GM12878 (cell line): ENCODE results near the gene PSIP1. TPM values are rescaled to one million over a fixed set of nuclear protein-coding genes. Genes with fewer than 3 reads are reported as not detected.
A peak's percentile ranks its signal among the peaks of the same experiment; 100 is the strongest.

Source experiments
- CEBPB ChIP-seq, 2 experiments: fragments of 150-350 bp in 1 of 2; IDR thresholded peaks; 2 replicates each; pipeline ENCODE4 v1.6.1; 2012 to 2014; ENCODE audit warnings: low read depth in 2 of 2, low read length in 2 of 2, borderline replicate concordance in 1 of 2, inconsistent platforms in 1 of 2
- ETV6 ChIP-seq, 2 experiments: fragments of 450-650 bp in 1 of 2; IDR thresholded peaks in 1 of 2; conservative IDR thresholded peaks in 1 of 2; 2 replicates each; pipeline ENCODE4 v1.6.1; 2014; ENCODE audit warnings: antibody characterized with exemption in 1 of 2, borderline replicate concordance in 1 of 2, low read depth in 1 of 2, mild to moderate bottlenecking in 1 of 2, moderate library complexity in 1 of 2
- MTA2 ChIP-seq: fragments of 450-650 bp; IDR thresholded peaks from 2 replicates; pipeline ENCODE4 v1.6.1; 2016; ENCODE audit warnings: low read depth, mild to moderate bottlenecking, moderate library complexity
- PAX5 ChIP-seq: IDR thresholded peaks from 2 replicates; pipeline ENCODE4 v1.6.1; 2011; ENCODE audit warnings: low read depth, low read length, borderline replicate concordance
- POLR2A ChIP-seq: IDR thresholded peaks from 2 replicates; pipeline ENCODE4 v1.6.1; 2011; ENCODE audit warnings: low read depth, mild to moderate bottlenecking, low read length
- RB1 ChIP-seq: fragments of 450-650 bp; formaldehyde crosslinking; IDR thresholded peaks from 2 replicates; pipeline ENCODE4 v1.6.1; 2017; ENCODE audit warnings: mild to moderate bottlenecking, borderline replicate concordance
- RUNX3 ChIP-seq: IDR thresholded peaks from 2 replicates; pipeline ENCODE4 v1.6.1; 2012; ENCODE audit warnings: low read length, inconsistent platforms
- SIN3A ChIP-seq: IDR thresholded peaks from 2 replicates; pipeline ENCODE4 v1.6.1; 2012; ENCODE audit warnings: low read depth, low read length, improper control_type of control experiment
- STAT3 ChIP-seq: IDR thresholded peaks from 2 replicates; pipeline ENCODE4 v1.6.1; 2011; ENCODE audit warnings: low read depth, low read length, improper control_type of control experiment
- TBL1XR1 ChIP-seq: IDR thresholded peaks from 2 replicates; pipeline ENCODE4 v1.6.1; 2012; ENCODE audit warnings: low read depth, low read length, improper control_type of control experiment
- TCF7 ChIP-seq: IDR thresholded peaks from 2 replicates; pipeline ENCODE4 v1.6.1; 2014; ENCODE audit warnings: antibody characterized with exemption, borderline replicate concordance
- ZNF207 ChIP-seq: fragments of 450-650 bp; IDR thresholded peaks from 2 replicates; pipeline ENCODE4 v1.6.1; 2014; ENCODE audit warnings: antibody characterized with exemption, mild to moderate bottlenecking, borderline replicate concordance
- polyA plus RNA-seq, 11 experiments: library from polyadenylated mRNA; depleted of rRNA in 4 of 11; unstranded in 6 of 11; stranded (reverse) in 5 of 11; fragments of >200 nt; fragmentation: Nextera tagmentation in 4 of 11; fragmentation: Illumina TruSeq in 1 of 11; extraction: Ambion mirVana in 4 of 11; extraction: Trizol in 1 of 11; gene quantifications; 1 replicate in 1 of 11; 2 replicates in 10 of 11; pipeline versions ENCODE4 v1.2.1 to v1.2.3, GENCODE V29; 2011 to 2016; ENCODE audit warnings: inconsistent platforms in 2 of 11, missing spikeins in 2 of 11, low read depth in 1 of 11
- total RNA-seq, 4 experiments: library from RNA; depleted of rRNA in 3 of 4; stranded (reverse); fragments of >200 nt in 3 of 4; fragmentation: Illumina TruSeq in 1 of 4; extraction: Trizol in 1 of 4; gene quantifications; 2 replicates each; pipeline versions ENCODE4 v1.2.1 to v1.2.3, GENCODE V29; 2013 to 2021
- TF ChIP-seq, protein P1 (sequence below): IDR thresholded peaks from 2 replicates; pipeline ENCODE4 v1.6.1; 2012; ENCODE audit warnings: low read length, inconsistent platforms
- TF ChIP-seq, protein P2 (sequence below): fragments of 450-650 bp; formaldehyde crosslinking; IDR thresholded peaks from 2 replicates; pipeline ENCODE4 v1.4.0; 2022; ENCODE audit warnings: mild to moderate bottlenecking, moderate library complexity
- TF ChIP-seq, protein P3 (sequence below): fragments of 450-650 bp; IDR thresholded peaks from 2 replicates; pipeline ENCODE4 v1.6.1; 2017; ENCODE audit warnings: mild to moderate bottlenecking, moderate library complexity
- TF ChIP-seq, protein P4 (sequence below): fragments of 450-650 bp; IDR thresholded peaks from 2 replicates; pipeline ENCODE4 v1.6.1; 2017; ENCODE audit warnings: mild to moderate bottlenecking, moderate library complexity

The PSIP1 gene
- total and polyA plus RNA-seq, 10 of the 15 experiments (the other 5 are each of a cell fraction or from before 2014, with no cell fraction given) = 75.5 to 299 (median 173) TPM

DNA sequence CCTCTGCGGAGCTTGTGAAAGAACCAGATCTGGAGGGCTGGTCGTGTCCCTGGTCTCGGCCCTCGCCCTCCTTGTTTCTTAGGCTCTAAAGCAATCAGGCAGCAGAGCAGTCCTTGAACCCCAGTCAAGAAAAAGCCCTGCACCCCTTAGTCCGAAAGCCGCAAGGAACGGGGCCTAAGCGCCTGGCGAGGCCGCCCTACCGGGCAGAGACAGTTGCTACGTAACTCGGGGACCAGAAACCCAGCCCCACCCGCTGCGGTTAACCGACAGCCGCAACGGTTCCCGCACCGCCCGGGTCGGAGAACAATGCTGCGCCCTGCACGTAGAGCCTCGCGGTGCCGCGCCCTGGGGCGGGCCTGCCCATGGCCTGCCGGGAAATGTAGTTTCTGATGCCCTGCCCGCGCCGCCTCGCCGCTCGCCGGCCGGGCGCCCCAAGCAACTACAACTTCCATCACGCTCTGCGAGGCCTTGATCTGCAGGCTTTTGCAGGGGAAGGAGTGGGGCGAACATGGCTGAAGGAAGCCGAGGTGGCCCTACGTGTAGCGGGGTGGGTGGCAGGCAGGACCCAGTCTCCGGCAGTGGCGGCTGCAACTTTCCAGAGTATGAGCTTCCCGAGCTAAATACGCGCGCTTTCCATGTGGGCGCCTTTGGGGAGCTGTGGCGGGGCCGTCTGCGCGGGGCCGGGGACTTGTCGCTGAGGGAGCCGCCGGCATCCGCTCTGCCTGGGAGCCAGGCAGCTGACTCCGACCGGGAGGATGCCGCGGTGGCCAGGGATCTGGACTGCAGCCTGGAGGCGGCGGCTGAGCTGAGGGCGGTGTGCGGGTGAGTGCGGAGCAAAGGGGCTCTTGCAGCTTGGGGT lies 88.2 kb downstream of the PSIP1 start, which contains the start of gene SNAPC3 (continued):
- TF ChIP-seq, protein P1, sequence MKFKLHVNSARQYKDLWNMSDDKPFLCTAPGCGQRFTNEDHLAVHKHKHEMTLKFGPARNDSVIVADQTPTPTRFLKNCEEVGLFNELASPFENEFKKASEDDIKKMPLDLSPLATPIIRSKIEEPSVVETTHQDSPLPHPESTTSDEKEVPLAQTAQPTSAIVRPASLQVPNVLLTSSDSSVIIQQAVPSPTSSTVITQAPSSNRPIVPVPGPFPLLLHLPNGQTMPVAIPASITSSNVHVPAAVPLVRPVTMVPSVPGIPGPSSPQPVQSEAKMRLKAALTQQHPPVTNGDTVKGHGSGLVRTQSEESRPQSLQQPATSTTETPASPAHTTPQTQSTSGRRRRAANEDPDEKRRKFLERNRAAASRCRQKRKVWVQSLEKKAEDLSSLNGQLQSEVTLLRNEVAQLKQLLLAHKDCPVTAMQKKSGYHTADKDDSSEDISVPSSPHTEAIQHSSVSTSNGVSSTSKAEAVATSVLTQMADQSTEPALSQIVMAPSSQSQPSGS = no peak
- TF ChIP-seq, protein P2, sequence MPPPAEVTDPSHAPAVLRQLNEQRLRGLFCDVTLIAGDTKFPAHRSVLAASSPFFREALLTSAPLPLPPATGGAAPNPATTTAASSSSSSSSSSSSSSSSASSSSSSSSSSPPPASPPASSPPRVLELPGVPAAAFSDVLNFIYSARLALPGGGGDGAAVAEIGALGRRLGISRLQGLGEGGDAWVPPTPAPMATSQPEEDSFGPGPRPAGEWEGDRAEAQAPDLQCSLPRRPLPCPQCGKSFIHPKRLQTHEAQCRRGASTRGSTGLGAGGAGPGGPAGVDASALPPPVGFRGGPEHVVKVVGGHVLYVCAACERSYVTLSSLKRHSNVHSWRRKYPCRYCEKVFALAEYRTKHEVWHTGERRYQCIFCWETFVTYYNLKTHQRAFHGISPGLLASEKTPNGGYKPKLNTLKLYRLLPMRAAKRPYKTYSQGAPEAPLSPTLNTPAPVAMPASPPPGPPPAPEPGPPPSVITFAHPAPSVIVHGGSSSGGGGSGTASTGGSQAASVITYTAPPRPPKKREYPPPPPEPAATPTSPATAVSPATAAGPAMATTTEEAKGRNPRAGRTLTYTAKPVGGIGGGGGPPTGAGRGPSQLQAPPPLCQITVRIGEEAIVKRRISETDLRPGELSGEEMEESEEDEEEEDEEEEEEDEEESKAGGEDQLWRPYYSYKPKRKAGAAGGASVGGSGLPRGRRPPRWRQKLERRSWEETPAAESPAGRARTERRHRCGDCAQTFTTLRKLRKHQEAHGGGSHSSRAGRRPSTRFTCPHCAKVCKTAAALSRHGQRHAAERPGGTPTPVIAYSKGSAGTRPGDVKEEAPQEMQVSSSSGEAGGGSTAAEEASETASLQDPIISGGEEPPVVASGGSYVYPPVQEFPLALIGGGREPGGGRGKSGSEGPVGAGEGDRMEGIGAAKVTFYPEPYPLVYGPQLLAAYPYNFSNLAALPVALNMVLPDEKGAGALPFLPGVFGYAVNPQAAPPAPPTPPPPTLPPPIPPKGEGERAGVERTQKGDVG = no peak
- no peak for TF ChIP-seq CEBPB (IDR thresholded peaks at IDR 0.05; ENCODE audit: borderline replicate concordance in 1 of 2, low read depth in 2 of 2, low read length in 2 of 2)
- 0 out of 2 replicates have a peak, but pooled peaks have one; percentile 43 for TF ChIP-seq TBL1XR1
- TF ChIP-seq RUNX3 = peak; percentile 99
- no peak for TF ChIP-seq TCF7
- peak; percentile 90 for TF ChIP-seq POLR2A
- no peak for TF ChIP-seq RB1
- TF ChIP-seq PAX5 = peak; percentile 46; the same call in 1 of the 2 replicates
- peak; percentile 23; the same call in 1 of the 2 replicates for TF ChIP-seq SIN3A
- no peak for TF ChIP-seq STAT3
- TF ChIP-seq MTA2 = peak; percentile 76
- TF ChIP-seq ZNF207 = 0 out of 2 replicates have a peak, but pooled peaks have one; percentile 73
- TF ChIP-seq, protein P3, sequence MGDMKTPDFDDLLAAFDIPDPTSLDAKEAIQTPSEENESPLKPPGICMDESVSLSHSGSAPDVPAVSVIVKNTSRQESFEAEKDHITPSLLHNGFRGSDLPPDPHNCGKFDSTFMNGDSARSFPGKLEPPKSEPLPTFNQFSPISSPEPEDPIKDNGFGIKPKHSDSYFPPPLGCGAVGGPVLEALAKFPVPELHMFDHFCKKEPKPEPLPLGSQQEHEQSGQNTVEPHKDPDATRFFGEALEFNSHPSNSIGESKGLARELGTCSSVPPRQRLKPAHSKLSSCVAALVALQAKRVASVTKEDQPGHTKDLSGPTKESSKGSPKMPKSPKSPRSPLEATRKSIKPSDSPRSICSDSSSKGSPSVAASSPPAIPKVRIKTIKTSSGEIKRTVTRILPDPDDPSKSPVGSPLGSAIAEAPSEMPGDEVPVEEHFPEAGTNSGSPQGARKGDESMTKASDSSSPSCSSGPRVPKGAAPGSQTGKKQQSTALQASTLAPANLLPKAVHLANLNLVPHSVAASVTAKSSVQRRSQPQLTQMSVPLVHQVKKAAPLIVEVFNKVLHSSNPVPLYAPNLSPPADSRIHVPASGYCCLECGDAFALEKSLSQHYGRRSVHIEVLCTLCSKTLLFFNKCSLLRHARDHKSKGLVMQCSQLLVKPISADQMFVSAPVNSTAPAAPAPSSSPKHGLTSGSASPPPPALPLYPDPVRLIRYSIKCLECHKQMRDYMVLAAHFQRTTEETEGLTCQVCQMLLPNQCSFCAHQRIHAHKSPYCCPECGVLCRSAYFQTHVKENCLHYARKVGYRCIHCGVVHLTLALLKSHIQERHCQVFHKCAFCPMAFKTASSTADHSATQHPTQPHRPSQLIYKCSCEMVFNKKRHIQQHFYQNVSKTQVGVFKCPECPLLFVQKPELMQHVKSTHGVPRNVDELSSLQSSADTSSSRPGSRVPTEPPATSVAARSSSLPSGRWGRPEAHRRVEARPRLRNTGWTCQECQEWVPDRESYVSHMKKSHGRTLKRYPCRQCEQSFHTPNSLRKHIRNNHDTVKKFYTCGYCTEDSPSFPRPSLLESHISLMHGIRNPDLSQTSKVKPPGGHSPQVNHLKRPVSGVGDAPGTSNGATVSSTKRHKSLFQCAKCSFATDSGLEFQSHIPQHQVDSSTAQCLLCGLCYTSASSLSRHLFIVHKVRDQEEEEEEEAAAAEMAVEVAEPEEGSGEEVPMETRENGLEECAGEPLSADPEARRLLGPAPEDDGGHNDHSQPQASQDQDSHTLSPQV = no peak
- TF ChIP-seq, protein P4, sequence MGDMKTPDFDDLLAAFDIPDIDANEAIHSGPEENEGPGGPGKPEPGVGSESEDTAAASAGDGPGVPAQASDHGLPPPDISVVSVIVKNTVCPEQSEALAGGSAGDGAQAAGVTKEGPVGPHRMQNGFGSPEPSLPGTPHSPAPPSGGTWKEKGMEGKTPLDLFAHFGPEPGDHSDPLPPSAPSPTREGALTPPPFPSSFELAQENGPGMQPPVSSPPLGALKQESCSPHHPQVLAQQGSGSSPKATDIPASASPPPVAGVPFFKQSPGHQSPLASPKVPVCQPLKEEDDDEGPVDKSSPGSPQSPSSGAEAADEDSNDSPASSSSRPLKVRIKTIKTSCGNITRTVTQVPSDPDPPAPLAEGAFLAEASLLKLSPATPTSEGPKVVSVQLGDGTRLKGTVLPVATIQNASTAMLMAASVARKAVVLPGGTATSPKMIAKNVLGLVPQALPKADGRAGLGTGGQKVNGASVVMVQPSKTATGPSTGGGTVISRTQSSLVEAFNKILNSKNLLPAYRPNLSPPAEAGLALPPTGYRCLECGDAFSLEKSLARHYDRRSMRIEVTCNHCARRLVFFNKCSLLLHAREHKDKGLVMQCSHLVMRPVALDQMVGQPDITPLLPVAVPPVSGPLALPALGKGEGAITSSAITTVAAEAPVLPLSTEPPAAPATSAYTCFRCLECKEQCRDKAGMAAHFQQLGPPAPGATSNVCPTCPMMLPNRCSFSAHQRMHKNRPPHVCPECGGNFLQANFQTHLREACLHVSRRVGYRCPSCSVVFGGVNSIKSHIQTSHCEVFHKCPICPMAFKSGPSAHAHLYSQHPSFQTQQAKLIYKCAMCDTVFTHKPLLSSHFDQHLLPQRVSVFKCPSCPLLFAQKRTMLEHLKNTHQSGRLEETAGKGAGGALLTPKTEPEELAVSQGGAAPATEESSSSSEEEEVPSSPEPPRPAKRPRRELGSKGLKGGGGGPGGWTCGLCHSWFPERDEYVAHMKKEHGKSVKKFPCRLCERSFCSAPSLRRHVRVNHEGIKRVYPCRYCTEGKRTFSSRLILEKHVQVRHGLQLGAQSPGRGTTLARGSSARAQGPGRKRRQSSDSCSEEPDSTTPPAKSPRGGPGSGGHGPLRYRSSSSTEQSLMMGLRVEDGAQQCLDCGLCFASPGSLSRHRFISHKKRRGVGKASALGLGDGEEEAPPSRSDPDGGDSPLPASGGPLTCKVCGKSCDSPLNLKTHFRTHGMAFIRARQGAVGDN = peak; percentile 40
- no peak; a peak in 1 of 4 replicates for TF ChIP-seq ETV6 (conservative IDR thresholded peaks at IDR 0.05 in 1 of 2, IDR thresholded peaks at IDR 0.05 in 1 of 2; ENCODE audit: borderline replicate concordance in 1 of 2, low read depth in 1 of 2)
